HepG2 (cell line): ENCODE data around the gene COG1. TPM values are rescaled to one million over a fixed set of nuclear protein-coding genes. Genes with fewer than 3 reads are reported as not detected.

Experiments used
- IRF2 ChIP-seq: IDR thresholded peaks from 2 replicates; pipeline ENCODE4 v1.6.1; 2018; ENCODE audit warnings: missing genetic modification reagents, missing compliant biosample characterization
- KAT2B ChIP-seq: fragments of 150-350 bp; IDR thresholded peaks from 2 replicates; pipeline ENCODE4 v1.6.1; 2014; ENCODE audit warnings: low read depth, low read length, borderline replicate concordance
- NBN ChIP-seq: fragments of 450-650 bp; conservative IDR thresholded peaks from 2 replicates; pipeline ENCODE4 v1.6.1; 2017
- NKX3-1 ChIP-seq: sonication (generic); formaldehyde crosslinking; IDR thresholded peaks from 2 replicates; pipeline ENCODE4 v1.5.0; 2020; ENCODE audit warnings: missing genetic modification reagents
- RARA ChIP-seq: IDR thresholded peaks from 2 replicates; pipeline ENCODE4 v1.6.1; 2016; ENCODE audit warnings: missing genetic modification reagents, missing compliant biosample characterization
- REPIN1 ChIP-seq: sonication (generic); formaldehyde crosslinking; IDR thresholded peaks from 2 replicates; pipeline ENCODE4 v1.8.0; 2022; ENCODE audit warnings: missing genetic modification reagents, low read depth, mild to moderate bottlenecking, borderline replicate concordance
- SMARCC2 ChIP-seq: fragments of 450-650 bp; IDR thresholded peaks from 2 replicates; pipeline ENCODE4 v1.6.1; 2017; ENCODE audit warnings: antibody characterized with exemption, mild to moderate bottlenecking
- SP1 ChIP-seq, 2 experiments: fragments of 450-650 bp in 1 of 2; sonication (generic) in 1 of 2; formaldehyde crosslinking in 1 of 2; IDR thresholded peaks; 2 replicates each; pipeline versions ENCODE4 v1.4.0 to v1.6.1; 2016 to 2020; ENCODE audit warnings: missing genetic modification reagents in 1 of 2
- ZNF609 ChIP-seq: sonication (generic); formaldehyde crosslinking; IDR thresholded peaks from 2 replicates; pipeline ENCODE4 v1.4.0; 2020; ENCODE audit warnings: mild to moderate bottlenecking, missing genetic modification reagents, borderline replicate concordance
- ZNF737 ChIP-seq: sonication (generic); formaldehyde crosslinking; IDR thresholded peaks from 2 replicates; pipeline ENCODE4 v1.5.0; 2020; ENCODE audit warnings: missing genetic modification reagents, mild to moderate bottlenecking, borderline replicate concordance
- ZNF839 ChIP-seq: sonication (generic); formaldehyde crosslinking; IDR thresholded peaks from 2 replicates; pipeline ENCODE4 v1.4.0; 2020; ENCODE audit warnings: missing genetic modification reagents, mild to moderate bottlenecking, borderline replicate concordance
- ZSCAN12 ChIP-seq: sonication (generic); formaldehyde crosslinking; IDR thresholded peaks from 2 replicates; pipeline ENCODE4 v1.9.0; 2021; ENCODE audit warnings: mild to moderate bottlenecking, missing genetic modification reagents
- polyA plus RNA-seq, 8 experiments: library from polyadenylated mRNA; depleted of rRNA in 3 of 8; stranded (reverse) in 7 of 8; unstranded in 1 of 8; fragments of >200 nt; fragmentation: Illumina TruSeq in 4 of 8; extraction: Trizol in 4 of 8; gene quantifications; 2 replicates each; pipeline versions ENCODE4 v1.2.1 to v1.2.3, GENCODE V29; 2011 to 2016; ENCODE audit warnings: low read depth in 4 of 8, missing spikeins in 1 of 8, mixed read lengths in 1 of 8; ENCODE audit not compliant: insufficient read depth in 1 of 8
- total RNA-seq, 5 experiments: library from RNA; depleted of rRNA; stranded (reverse); fragments of >200 nt; fragmentation: Illumina TruSeq; extraction: Trizol; gene quantifications; 2 replicates each; pipeline ENCODE4 v1.2.3, GENCODE V29; 2016; ENCODE audit warnings: low read depth in 1 of 5
- TF ChIP-seq, protein P1 (sequence below): sonication (generic); formaldehyde crosslinking; IDR thresholded peaks from 2 replicates; pipeline ENCODE4 v1.4.0; 2020; ENCODE audit warnings: missing genetic modification reagents
- TF ChIP-seq, protein P2 (sequence below): sonication (generic); formaldehyde crosslinking; IDR thresholded peaks from 2 replicates; pipeline ENCODE4 v1.4.0; 2020; ENCODE audit warnings: mild to moderate bottlenecking, missing genetic modification reagents

Gene COG1
- total and polyA plus RNA-seq, 2 of the 13 experiments (the other 11 are each of a cell fraction or from before 2014, with no cell fraction given) = 36.6 to 39.7 TPM

DNA sequence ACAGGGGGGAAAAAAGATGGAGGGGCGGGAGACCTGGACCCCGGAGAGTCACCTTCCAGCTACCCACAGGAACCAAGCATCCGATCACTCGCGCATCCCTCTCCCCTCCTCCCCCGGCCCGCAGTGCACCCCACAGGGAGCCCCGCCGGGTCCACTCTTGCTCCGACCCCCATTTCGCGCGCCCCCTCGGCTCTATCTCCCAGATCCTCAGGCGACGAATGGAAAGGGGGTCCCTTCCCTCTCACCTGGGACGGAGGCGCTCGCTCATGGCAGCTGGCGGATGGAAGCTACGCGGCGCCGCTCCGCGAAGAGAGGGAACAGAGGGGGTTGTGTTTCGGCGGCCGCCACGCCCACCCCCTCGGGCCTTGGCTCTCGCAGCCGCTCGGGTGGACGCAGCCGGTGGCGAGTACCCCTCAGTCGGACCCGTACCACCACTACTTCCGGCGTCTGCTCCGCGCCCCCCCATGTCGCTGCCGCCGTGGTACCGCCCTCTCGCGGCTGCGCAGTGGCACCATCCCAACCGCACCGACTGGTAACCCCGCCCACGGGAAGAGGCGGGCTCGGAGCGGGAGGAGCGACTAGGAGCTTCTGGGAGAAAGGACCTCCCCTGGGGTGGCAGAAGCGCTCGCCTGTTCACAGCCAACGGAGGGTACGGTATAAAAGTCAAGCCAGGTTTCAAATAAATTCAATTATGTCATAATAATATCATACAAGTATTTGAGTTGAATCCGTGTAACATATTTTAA, 39.2 kb downstream of the COG1 start (continued):
- no peak for TF ChIP-seq KAT2B
- no peak; the same call in 1 of the 2 replicates for TF ChIP-seq RARA (CRISPR knock-in tag)
- TF ChIP-seq NKX3-1 (CRISPR knock-in tag) = peak; percentile 86; the same call in 1 of the 2 replicates
- 0 out of 2 replicates have a peak, but pooled peaks have one; percentile 55 for TF ChIP-seq ZSCAN12 (CRISPR knock-in tag)
- no peak for TF ChIP-seq SMARCC2
- peak; percentile 86 for TF ChIP-seq IRF2
- no peak for TF ChIP-seq REPIN1 (CRISPR knock-in tag)
- TF ChIP-seq ZNF737 (CRISPR knock-in tag) = no peak
- TF ChIP-seq ZNF609 = peak; percentile 63; the same call in 1 of the 2 replicates
- TF ChIP-seq SP1 (IDR thresholded peaks at IDR 0.05) = no peak
- TF ChIP-seq SP1 (CRISPR knock-in tag; IDR thresholded peaks at IDR 0.05) = peak; percentile 89
- TF ChIP-seq, protein P1, sequence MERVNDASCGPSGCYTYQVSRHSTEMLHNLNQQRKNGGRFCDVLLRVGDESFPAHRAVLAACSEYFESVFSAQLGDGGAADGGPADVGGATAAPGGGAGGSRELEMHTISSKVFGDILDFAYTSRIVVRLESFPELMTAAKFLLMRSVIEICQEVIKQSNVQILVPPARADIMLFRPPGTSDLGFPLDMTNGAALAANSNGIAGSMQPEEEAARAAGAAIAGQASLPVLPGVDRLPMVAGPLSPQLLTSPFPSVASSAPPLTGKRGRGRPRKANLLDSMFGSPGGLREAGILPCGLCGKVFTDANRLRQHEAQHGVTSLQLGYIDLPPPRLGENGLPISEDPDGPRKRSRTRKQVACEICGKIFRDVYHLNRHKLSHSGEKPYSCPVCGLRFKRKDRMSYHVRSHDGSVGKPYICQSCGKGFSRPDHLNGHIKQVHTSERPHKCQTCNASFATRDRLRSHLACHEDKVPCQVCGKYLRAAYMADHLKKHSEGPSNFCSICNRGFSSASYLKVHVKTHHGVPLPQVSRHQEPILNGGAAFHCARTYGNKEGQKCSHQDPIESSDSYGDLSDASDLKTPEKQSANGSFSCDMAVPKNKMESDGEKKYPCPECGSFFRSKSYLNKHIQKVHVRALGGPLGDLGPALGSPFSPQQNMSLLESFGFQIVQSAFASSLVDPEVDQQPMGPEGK = peak; percentile 73
- TF ChIP-seq, protein P2, sequence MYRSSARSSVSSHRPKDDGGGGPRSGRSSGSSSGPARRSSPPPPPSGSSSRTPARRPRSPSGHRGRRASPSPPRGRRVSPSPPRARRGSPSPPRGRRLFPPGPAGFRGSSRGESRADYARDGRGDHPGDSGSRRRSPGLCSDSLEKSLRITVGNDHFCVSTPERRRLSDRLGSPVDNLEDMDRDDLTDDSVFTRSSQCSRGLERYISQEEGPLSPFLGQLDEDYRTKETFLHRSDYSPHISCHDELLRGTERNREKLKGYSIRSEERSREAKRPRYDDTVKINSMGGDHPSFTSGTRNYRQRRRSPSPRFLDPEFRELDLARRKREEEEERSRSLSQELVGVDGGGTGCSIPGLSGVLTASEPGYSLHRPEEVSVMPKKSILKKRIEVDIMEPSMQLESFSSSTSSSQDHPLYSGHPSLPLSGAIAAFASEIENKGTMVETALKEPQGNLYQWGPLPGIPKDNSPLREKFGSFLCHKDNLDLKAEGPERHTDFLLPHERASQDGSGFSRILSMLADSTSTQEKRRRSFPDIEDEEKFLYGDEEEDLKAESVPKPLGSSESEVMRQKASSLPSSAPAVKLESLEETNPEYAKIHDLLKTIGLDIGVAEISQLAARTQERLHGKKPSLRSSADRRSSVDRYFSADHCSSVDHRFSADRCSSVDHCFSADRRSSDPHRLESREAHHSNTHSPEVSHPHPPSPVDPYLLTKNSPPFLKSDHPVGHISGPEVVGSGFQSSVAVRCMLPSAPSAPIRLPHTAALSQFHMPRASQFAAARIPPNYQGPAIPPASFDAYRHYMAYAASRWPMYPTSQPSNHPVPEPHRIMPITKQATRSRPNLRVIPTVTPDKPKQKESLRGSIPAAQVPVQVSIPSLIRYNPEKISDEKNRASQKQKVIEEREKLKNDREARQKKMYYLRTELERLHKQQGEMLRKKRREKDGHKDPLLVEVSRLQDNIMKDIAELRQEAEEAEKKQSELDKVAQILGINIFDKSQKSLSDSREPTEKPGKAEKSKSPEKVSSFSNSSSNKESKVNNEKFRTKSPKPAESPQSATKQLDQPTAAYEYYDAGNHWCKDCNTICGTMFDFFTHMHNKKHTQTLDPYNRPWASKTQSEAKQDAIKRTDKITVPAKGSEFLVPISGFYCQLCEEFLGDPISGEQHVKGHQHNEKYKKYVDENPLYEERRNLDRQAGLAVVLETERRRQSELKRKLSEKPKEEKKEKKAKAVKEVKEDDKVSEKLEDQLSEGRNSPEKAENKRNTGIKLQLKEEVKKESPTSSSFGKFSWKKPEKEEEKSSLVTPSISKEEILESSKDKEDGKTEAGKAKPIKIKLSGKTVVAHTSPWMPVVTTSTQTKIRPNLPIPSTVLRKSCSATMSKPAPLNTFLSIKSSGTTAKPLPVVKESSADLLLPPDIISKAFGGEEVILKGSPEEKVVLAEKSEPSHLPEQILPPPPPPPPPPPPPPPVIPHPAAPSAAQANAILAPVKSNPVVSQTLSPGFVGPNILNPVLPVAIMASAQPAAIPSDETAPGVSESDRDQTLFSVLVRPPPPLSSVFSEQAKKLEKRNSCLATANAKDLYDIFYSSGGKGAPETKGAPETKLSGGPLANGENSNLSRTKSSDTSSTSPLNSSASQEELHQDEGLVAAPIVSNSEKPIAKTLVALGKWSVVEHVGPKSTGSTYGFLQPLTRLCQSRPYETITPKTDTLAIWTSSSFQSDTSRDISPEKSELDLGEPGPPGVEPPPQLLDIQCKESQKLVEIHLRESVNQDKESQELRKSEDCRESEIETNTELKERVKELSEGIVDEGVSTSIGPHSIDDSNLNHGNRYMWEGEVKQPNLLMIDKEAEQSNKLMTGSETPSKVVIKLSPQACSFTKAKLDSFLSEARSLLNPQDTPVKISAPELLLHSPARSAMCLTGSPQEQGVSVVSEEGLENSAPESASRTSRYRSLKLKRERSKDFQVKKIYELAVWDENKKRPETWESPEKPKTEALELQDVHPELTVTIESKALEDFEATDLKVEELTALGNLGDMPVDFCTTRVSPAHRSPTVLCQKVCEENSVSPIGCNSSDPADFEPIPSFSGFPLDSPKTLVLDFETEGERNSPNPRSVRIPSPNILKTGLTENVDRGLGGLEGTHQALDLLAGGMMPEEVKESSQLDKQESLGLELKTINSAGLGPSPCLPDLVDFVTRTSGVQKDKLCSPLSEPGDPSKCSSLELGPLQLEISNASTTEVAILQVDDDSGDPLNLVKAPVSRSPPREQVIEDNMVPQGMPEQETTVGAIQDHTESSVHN = no peak; the same call in 1 of the 2 replicates
- 0 out of 2 replicates have a peak, but pooled peaks have one; percentile 27 for TF ChIP-seq ZNF839 (CRISPR knock-in tag)
- TF ChIP-seq NBN = no peak
